ENCODE data around the gene CHRNE.

Gene CHRNE

GRCh38 chr17:4903051-4903818 lies at the start of gene CHRNE:
TSS of gene CHRNE (minus strand) at chr17:4903098. CDS start at chr17:4903063, 35 bp downstream.
- peak in 44 of 56 donors; percentile 17 to 86 (median 44) for DNase-seq

GRCh38 chr17:4951486-4951885 lies 48.6 kb upstream of the CHRNE start:
- DNase-seq, result no peak

- DNase-seq, result no peak
Observed at GRCh38 chr17:4950746-4951204, 47.9 kb upstream of the CHRNE start, which contains the start of gene ENO3. TSS of gene ENO3 (plus strand) at chr17:4951119. CDS start at chr17:4951830, 711 bp downstream.

GRCh38 chr17:4950075-4950745 lies 47.3 kb upstream of the CHRNE start:
- DNase-seq, result peak in 2 of 56 donors; percentile 9 to 21

GRCh38 chr17:4949321-4950074 lies 46.6 kb upstream of the CHRNE start:
- peak in 25 of 56 donors; percentile 9 to 72 (median 48) for DNase-seq

GRCh38 chr17:4948931-4949320 lies 46.0 kb upstream of the CHRNE start:
- DNase-seq, result peak in 43 of 56 donors; percentile 36 to 84 (median 69)

- DNase-seq, result peak in 55 of 56 donors; percentile 45 to 90 (median 78)
Observed at GRCh38 chr17:4948166-4948930, 45.5 kb upstream of the CHRNE start, which contains the start of gene PFN1. TSS of gene PFN1 (minus strand) at chr17:4948530. CDS start at chr17:4948394, 136 bp downstream.

GRCh38 chr17:4947411-4948165 lies 44.7 kb upstream of the CHRNE start:
- DNase-seq, result peak in 23 of 56 donors; percentile 19 to 67 (median 41)

- peak in 1 of 56 donors; percentile 8 for DNase-seq
Observed at GRCh38 chr17:4947010-4947410, 44.1 kb upstream of the CHRNE start.

- no peak for DNase-seq
Observed at GRCh38 chr17:4946312-4946976, 43.5 kb upstream of the CHRNE start.

- no peak for DNase-seq
Observed at GRCh38 chr17:4945944-4946280, 43.0 kb upstream of the CHRNE start.

GRCh38 chr17:4945176-4945943 lies 42.5 kb upstream of the CHRNE start:
- peak in 18 of 56 donors; percentile 1 to 57 (median 21) for DNase-seq

GRCh38 chr17:4944554-4945175 lies 41.8 kb upstream of the CHRNE start:
- no peak for DNase-seq

- DNase-seq, result no peak
Observed at GRCh38 chr17:4944163-4944553, 41.3 kb upstream of the CHRNE start.

GRCh38 chr17:4942760-4943508 lies 40.0 kb upstream of the CHRNE start:
- DNase-seq, result no peak

GRCh38 chr17:4941319-4941610 lies 38.4 kb upstream of the CHRNE start:
- DNase-seq, result no peak

GRCh38 chr17:4940555-4941318 lies 37.8 kb upstream of the CHRNE start:
- DNase-seq, result peak in 1 of 56 donors; percentile 48

Data from amygdala (tissue), 56 donors.